HEK293 (cell line): ENCODE data around the gene NDST1.

Experiments used
- ZBTB48 ChIP-seq: fragments of 450-650 bp; formaldehyde crosslinking; IDR thresholded peaks from 2 replicates; pipeline ENCODE4 v1.5.1; 2016; ENCODE audit warnings: missing biosample characterization, missing genetic modification characterization
- ZFP41 ChIP-seq: fragments of 450-650 bp; formaldehyde crosslinking; IDR thresholded peaks from 2 replicates; pipeline ENCODE4 v1.5.1; 2016; ENCODE audit warnings: missing biosample characterization, missing genetic modification characterization, borderline replicate concordance
- ZNF121 ChIP-seq: fragments of 450-650 bp; formaldehyde crosslinking; IDR thresholded peaks from 2 replicates; pipeline ENCODE4 v1.5.1; 2016; ENCODE audit warnings: missing biosample characterization, missing genetic modification characterization
- ZNF266 ChIP-seq: fragments of 450-650 bp; formaldehyde crosslinking; IDR thresholded peaks from 2 replicates; pipeline ENCODE4 v1.5.1; 2016; ENCODE audit warnings: missing biosample characterization, missing genetic modification characterization, low read depth
- ZNF610 ChIP-seq: fragments of 450-650 bp; formaldehyde crosslinking; IDR thresholded peaks from 2 replicates; pipeline ENCODE4 v1.5.1; 2016; ENCODE audit warnings: missing biosample characterization, missing genetic modification characterization, borderline replicate concordance
- ZSCAN30 ChIP-seq: fragments of 450-650 bp; IDR thresholded peaks from 2 replicates; pipeline ENCODE4 v1.5.1; 2018; ENCODE audit warnings: missing biosample characterization, mild to moderate bottlenecking, missing genetic modification characterization, moderate library complexity
- TF ChIP-seq, protein P1 (sequence below): fragments of 450-650 bp; formaldehyde crosslinking; IDR thresholded peaks from 2 replicates; pipeline ENCODE4 v1.5.1; 2016; ENCODE audit warnings: missing biosample characterization, missing genetic modification characterization
- TF ChIP-seq, protein P2 (sequence below): fragments of 450-650 bp; formaldehyde crosslinking; IDR thresholded peaks from 2 replicates; pipeline ENCODE4 v1.5.1; 2016; ENCODE audit warnings: missing biosample characterization, missing genetic modification characterization, borderline replicate concordance
- TF ChIP-seq, protein P3 (sequence below): fragments of 450-650 bp; formaldehyde crosslinking; IDR thresholded peaks from 2 replicates; pipeline ENCODE4 v1.5.1; 2016; ENCODE audit warnings: missing biosample characterization, missing genetic modification characterization

DNA sequence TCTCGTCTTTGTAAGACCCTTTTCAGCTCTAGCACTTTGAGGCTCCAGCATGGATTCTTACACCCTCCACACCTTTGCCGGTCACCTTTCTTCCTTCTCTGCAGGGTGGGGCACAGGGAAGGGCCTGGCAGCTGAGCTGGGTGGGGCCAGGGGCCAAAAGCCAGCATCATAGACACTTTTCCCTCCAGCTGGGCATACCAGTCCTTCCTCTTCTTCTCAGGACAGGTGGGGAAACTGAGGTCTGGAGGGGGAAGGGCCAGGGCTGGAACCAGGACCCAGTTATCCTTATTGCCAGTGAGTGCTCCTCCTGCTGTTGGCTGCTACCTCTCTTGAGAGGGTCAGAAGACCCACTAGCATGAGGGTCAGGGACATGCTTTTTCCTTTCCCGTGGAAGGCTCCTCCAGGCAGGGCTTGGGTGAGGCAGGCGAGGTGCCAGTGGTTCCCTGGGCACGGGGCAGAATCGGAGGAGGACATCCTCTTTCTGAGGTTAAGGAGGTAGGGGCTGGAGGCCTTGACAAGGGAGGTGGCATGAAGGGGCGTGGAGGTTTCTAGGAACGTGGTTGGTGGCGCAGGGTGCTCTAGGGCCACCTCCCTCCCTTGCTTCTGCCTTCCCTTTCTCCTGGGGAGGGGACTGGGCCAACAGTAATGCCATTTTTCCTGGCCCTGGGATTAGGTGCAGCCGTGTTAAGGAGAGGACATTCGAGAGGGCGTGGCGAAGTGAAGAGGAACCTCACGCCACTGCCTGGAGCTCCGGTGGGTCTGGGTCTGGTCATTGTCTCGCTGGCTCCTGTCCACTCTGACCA lies at the start of gene NDST1:
- TF ChIP-seq ZNF610 (no peak), ZBTB48 (tag by site-specific recombination) (no peak), ZNF266 (no peak), ZSCAN30 (tag by site-specific recombination) (no peak), ZFP41 (tag by site-specific recombination) (no peak), ZNF121 (no peak)
- TF ChIP-seq, protein P1, sequence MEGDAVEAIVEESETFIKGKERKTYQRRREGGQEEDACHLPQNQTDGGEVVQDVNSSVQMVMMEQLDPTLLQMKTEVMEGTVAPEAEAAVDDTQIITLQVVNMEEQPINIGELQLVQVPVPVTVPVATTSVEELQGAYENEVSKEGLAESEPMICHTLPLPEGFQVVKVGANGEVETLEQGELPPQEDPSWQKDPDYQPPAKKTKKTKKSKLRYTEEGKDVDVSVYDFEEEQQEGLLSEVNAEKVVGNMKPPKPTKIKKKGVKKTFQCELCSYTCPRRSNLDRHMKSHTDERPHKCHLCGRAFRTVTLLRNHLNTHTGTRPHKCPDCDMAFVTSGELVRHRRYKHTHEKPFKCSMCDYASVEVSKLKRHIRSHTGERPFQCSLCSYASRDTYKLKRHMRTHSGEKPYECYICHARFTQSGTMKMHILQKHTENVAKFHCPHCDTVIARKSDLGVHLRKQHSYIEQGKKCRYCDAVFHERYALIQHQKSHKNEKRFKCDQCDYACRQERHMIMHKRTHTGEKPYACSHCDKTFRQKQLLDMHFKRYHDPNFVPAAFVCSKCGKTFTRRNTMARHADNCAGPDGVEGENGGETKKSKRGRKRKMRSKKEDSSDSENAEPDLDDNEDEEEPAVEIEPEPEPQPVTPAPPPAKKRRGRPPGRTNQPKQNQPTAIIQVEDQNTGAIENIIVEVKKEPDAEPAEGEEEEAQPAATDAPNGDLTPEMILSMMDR (tag by site-specific recombination), result no peak
- TF ChIP-seq, protein P2, sequence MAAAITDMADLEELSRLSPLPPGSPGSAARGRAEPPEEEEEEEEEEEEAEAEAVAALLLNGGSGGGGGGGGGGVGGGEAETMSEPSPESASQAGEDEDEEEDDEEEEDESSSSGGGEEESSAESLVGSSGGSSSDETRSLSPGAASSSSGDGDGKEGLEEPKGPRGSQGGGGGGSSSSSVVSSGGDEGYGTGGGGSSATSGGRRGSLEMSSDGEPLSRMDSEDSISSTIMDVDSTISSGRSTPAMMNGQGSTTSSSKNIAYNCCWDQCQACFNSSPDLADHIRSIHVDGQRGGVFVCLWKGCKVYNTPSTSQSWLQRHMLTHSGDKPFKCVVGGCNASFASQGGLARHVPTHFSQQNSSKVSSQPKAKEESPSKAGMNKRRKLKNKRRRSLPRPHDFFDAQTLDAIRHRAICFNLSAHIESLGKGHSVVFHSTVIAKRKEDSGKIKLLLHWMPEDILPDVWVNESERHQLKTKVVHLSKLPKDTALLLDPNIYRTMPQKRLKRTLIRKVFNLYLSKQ, result no peak
- TF ChIP-seq, protein P3, sequence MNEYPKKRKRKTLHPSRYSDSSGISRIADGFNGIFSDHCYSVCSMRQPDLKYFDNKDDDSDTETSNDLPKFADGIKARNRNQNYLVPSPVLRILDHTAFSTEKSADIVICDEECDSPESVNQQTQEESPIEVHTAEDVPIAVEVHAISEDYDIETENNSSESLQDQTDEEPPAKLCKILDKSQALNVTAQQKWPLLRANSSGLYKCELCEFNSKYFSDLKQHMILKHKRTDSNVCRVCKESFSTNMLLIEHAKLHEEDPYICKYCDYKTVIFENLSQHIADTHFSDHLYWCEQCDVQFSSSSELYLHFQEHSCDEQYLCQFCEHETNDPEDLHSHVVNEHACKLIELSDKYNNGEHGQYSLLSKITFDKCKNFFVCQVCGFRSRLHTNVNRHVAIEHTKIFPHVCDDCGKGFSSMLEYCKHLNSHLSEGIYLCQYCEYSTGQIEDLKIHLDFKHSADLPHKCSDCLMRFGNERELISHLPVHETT (tag by site-specific recombination), result no peak
